ENCODE results near the gene ACTMAP. TPM values are rescaled to one million over a fixed set of nuclear protein-coding genes. Genes with fewer than 3 reads are reported as not detected.
"Not testable (repeated sequence)": the region's sequence is repeated elsewhere in the genome, so short reads cannot be mapped to it uniquely, and the experiment has no call there.

Gene ACTMAP
- polyA plus RNA-seq, 1 of the 3 experiments (the other 2 are of a cell fraction) = 6.4 TPM

- Histone ChIP-seq H3K36me3 (replicated peaks in 1 of 2; ENCODE audit: control insufficient read depth in 1 of 2, insufficient read depth in 2 of 2, low read length in 1 of 2) (peaks cover 9 to 21% of the 10 kb centered on the region in 2 experiments), H3K4me2 (no peak overlapping the region), H3K9ac (no peak overlapping the region), H3K27ac (ENCODE audit: low read depth in 2 of 2, low read length in 1 of 2) (no peak overlapping the region), H4K20me1 (ENCODE audit: insufficient read depth) (no peaks in the 10 kb centered on the region), H2AFZ (ENCODE audit: low read depth) (no peak overlapping the region), H3K9me3 (no peaks in the 10 kb centered on the region), H3K4me3 (ENCODE audit: low read depth in 2 of 2, low read length in 1 of 2) (no peak overlapping the region), H3K27me3 (ENCODE audit: insufficient read depth) (no peaks in the 10 kb centered on the region), H3F3A (replicated peaks; ENCODE audit: insufficient read depth) (no peaks in the 10 kb centered on the region), H3K9me2 (no peaks in the 10 kb centered on the region), H3K4me1 (ENCODE audit: control insufficient read depth in 1 of 2, insufficient read depth in 2 of 2, low read depth in 1 of 2, low read length in 1 of 2) (no peaks in the 10 kb centered on the region), H3K79me2 (ENCODE audit: insufficient read depth) (no peaks in the 10 kb centered on the region)
- WGBS (ENCODE audit: low lambda C conversion rate) = 90% methylated on average over 5 of the region's 5 CpGs
- DNase-seq = no peak
- POLR2A ChIA-PET = no interaction called here
- CTCF ChIA-PET = no interaction called here
- TF ChIP-seq RFX5 (IDR thresholded peaks at IDR 0.05; ENCODE audit: low read length) (no peak), RAD21 (IDR thresholded peaks at IDR 0.05; ENCODE audit: low read length) (no peak), MXI1 (IDR thresholded peaks at IDR 0.05; ENCODE audit: low read depth, low read length) (no peak)
These were observed 18.6 kb upstream of the ACTMAP start for GRCh38 chr19:40768869-40769268.

- H3K27me3 ChIP-seq (ENCODE audit: insufficient read depth); H2AFZ ChIP-seq (ENCODE audit: low read depth); POLR2A ChIA-PET; H3K27ac ChIP-seq (ENCODE audit: low read depth in 2 of 2, low read length in 1 of 2); H3K9me3 ChIP-seq; H3K9me2 ChIP-seq; H4K20me1 ChIP-seq (ENCODE audit: insufficient read depth); CTCF ChIA-PET; H3K4me1 ChIP-seq (ENCODE audit: control insufficient read depth in 1 of 2, insufficient read depth in 2 of 2, low read depth in 1 of 2, low read length in 1 of 2); H3K9ac ChIP-seq; H3K4me2 ChIP-seq; H3K79me2 ChIP-seq (ENCODE audit: insufficient read depth); H3F3A ChIP-seq (replicated peaks; ENCODE audit: insufficient read depth); H3K4me3 ChIP-seq (ENCODE audit: low read depth in 2 of 2, low read length in 1 of 2); DNase-seq: not testable (repeated sequence)
- 94% methylated on average over 13 of the region's 13 CpGs for WGBS (ENCODE audit: low lambda C conversion rate)
- H3K36me3 ChIP-seq (replicated peaks in 1 of 2; ENCODE audit: control insufficient read depth in 1 of 2, insufficient read depth in 2 of 2, low read length in 1 of 2) = peaks cover 14 to 43% of the 10 kb centered on the region in 2 experiments
These were observed 16.1 kb upstream of the ACTMAP start for GRCh38 chr19:40766385-40766784.

- Histone ChIP-seq H3K4me2 (no peak overlapping the region), H2AFZ (ENCODE audit: low read depth) (no peak overlapping the region), H3K9me3 (no peaks in the 10 kb centered on the region), H3K79me2 (ENCODE audit: insufficient read depth) (peaks cover 14% of the 10 kb centered on the region; the same call in 1 of the 2 replicates), H3K4me1 (ENCODE audit: control insufficient read depth in 1 of 2, insufficient read depth in 2 of 2, low read depth in 1 of 2, low read length in 1 of 2) (no peaks in the 10 kb centered on the region), H3K36me3 (replicated peaks in 1 of 2; ENCODE audit: control insufficient read depth in 1 of 2, insufficient read depth in 2 of 2, low read length in 1 of 2) (peaks cover 30 to 59% of the 10 kb centered on the region in 2 experiments), H3K9me2 (no peaks in the 10 kb centered on the region), H3F3A (replicated peaks; ENCODE audit: insufficient read depth) (peaks cover 4% of the 10 kb centered on the region), H3K4me3 (ENCODE audit: low read depth in 2 of 2, low read length in 1 of 2) (no peak overlapping the region), H4K20me1 (ENCODE audit: insufficient read depth) (no peaks in the 10 kb centered on the region), H3K27me3 (ENCODE audit: insufficient read depth) (no peaks in the 10 kb centered on the region), H3K9ac (no peak overlapping the region), H3K27ac (ENCODE audit: low read depth in 2 of 2, low read length in 1 of 2) (no peak overlapping the region)
- ChIA-PET POLR2A (no interaction called here), CTCF (no interaction called here)
- no peak for DNase-seq
- 93% methylated on average over 10 of the region's 10 CpGs for WGBS (ENCODE audit: low lambda C conversion rate)
- no peak for TF ChIP-seq RCOR1 (IDR thresholded peaks at IDR 0.05; ENCODE audit: low read length)
- no peak for TF ChIP-seq TAF1 (IDR thresholded peaks at IDR 0.05; ENCODE audit: borderline replicate concordance, low read depth, low read length)
- TF ChIP-seq GABPA (IDR thresholded peaks at IDR 0.05; ENCODE audit: low read depth) = no peak
- no peak for TF ChIP-seq RAD21 (IDR thresholded peaks at IDR 0.05; ENCODE audit: low read length)
- no peak for TF ChIP-seq MAX (IDR thresholded peaks at IDR 0.05; ENCODE audit: low read depth)
- TF ChIP-seq TCF12 (IDR thresholded peaks at IDR 0.05) = no peak
- TF ChIP-seq USF1 (IDR thresholded peaks at IDR 0.05; ENCODE audit: borderline replicate concordance, low read depth) = no peak
- TF ChIP-seq TEAD4 (IDR thresholded peaks at IDR 0.05; ENCODE audit: borderline replicate concordance, insufficient read depth) = no peak
- TF ChIP-seq REST (IDR thresholded peaks at IDR 0.05; ENCODE audit: low read depth, low read length) = no peak
- no peak for TF ChIP-seq YY1 (IDR thresholded peaks at IDR 0.05; ENCODE audit: low read depth)
- TF ChIP-seq GATA2 (CRISPR knock-in tag; IDR thresholded peaks at IDR 0.05) = no peak
- no peak for TF ChIP-seq CTCF (IDR thresholded peaks at IDR 0.05)
- TF ChIP-seq NFIC (IDR thresholded peaks at IDR 0.05; ENCODE audit: borderline replicate concordance) = no peak
- TF ChIP-seq JUND (IDR thresholded peaks at IDR 0.05) = no peak
- TF ChIP-seq FOXJ3 (CRISPR knock-in tag; IDR thresholded peaks at IDR 0.05) = no peak
- TF ChIP-seq FOXM1 (IDR thresholded peaks at IDR 0.05; ENCODE audit: low read depth) = no peak
- TF ChIP-seq EZH2phosphoT487 (IDR thresholded peaks at IDR 0.05; ENCODE audit: borderline replicate concordance, low read depth) = no peak
These were observed 13.7 kb upstream of the ACTMAP start for GRCh38 chr19:40763963-40764362.

Measured in SK-N-SH (cell line).